Islet of Langerhans (tissue), 1 donor: ENCODE data around the gene IGFL1.
"Not testable (repeated sequence)": the region's sequence is repeated elsewhere in the genome, so short reads cannot be mapped to it uniquely, and the experiment has no call there.

Experiments used
- FAIRE-seq: peaks from one replicate; lab custom pipeline; 2011; peaks lifted over from hg19 to GRCh38; lab: Jason Lieb, UNC

The IGFL1 gene

DNA sequence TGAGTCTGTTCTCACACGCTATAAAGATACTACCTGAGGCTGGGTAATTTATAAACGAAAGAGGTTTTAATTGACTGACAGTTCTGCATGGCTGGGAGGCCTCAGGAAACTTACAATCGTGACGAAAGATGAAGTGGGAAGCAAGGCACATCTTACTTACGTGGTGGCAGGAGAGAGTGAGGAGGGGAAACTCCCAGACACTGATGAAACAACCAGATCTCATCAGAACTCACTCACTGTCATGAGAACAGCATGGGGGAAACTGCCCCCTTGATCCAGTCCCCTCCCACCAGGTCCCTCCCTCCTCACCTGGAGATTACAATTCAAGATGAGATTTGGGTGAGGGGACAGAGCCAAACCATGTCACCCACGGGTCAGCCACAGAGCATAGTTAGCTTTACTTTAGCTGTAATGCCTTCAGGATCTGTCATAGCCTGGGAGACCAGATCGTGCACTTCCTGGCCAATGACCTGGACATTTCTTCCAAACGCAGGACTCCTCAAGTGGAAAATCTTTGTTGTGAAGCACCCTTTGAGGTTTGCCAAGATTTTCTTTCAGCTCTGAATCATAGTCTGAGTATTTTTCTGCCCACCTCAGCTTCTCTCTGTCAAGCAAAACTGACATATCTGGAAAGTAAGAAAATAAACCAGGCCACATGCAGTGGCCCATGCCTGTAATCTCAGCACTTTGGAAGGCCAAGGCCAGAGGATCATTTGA is 42.1 kb downstream of the IGFL1 start:
- no peak for FAIRE-seq

DNA sequence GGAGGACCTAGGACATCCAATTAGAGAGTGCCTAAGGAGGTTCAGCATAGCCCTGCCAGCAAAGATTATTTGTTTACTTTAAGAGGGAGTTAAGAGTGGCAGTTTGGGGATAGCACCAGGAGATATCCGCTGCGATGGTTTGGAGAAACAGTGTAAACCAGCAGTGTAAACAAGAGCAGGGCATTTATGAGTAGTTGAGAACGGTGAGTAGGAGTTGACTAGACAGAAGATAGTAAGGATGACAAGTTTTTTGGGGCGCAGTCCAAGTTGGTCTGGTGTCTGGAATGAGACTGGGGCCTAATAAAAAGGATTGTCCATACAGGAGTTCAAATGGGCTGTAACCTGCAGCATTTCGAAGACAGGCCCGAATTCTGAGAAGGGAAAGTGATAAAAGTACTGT is 44.4 kb downstream of the IGFL1 start:
- not testable (repeated sequence) for FAIRE-seq

DNA sequence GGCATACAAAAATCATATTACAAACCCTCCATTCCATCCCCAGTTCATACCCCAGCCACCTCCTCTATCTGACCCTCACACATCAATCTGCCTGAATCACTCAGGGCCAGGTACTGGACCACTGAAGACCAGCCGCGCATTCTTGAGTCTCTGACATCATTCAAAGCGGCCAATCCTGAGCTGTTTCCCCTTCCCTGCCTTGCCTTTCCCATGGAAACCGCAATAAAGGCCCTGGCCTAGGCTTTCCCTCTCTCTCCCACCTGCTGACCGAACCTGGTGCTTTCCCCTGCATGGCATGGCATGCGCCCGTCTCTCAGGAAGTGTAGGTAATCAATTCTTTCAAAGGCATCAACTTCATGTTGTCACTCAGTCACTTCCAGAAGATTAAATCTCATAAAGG is 49.6 kb downstream of the IGFL1 start:
- FAIRE-seq, result no peak
